Astrocyte of the hippocampus (primary cell): ENCODE measurements around the gene CSTPP1.

Experiments used
- DNase-seq: peaks from one replicate; pipeline ENCODE4 v3.0.0; 2011; ENCODE audit warnings: low read depth, low spot score

Gene CSTPP1

GRCh38 chr11:46936138-46937110, at the start of gene CSTPP1:
TSS of gene CSTPP1 (plus strand) at chr11:46936761. CDS start at chr11:46936806, 45 bp downstream.
- DNase-seq = peak; percentile 97

GRCh38 chr11:46888636-46889035, 47.9 kb upstream of the CSTPP1 start:
- DNase-seq = no peak

- DNase-seq = no peak
Observed at GRCh38 chr11:46889251-46889650, 47.3 kb upstream of the CSTPP1 start.

GRCh38 chr11:46889689-46890475, 46.7 kb upstream of the CSTPP1 start:
- peak; percentile 85 for DNase-seq

GRCh38 chr11:46890665-46891064, 45.9 kb upstream of the CSTPP1 start:
- DNase-seq = peak; percentile 46

GRCh38 chr11:46892109-46892508, 44.5 kb upstream of the CSTPP1 start:
- DNase-seq = no peak

- DNase-seq = no peak
Observed at GRCh38 chr11:46892838-46893237, 43.7 kb upstream of the CSTPP1 start.

- no peak for DNase-seq
Observed at GRCh38 chr11:46894506-46894905, 42.1 kb upstream of the CSTPP1 start.

- no peak for DNase-seq
Observed at GRCh38 chr11:46894961-46895360, 41.6 kb upstream of the CSTPP1 start.

- peak; percentile 91 for DNase-seq
Observed at GRCh38 chr11:46895821-46896220, 40.7 kb upstream of the CSTPP1 start.

GRCh38 chr11:46896719-46897406, 39.7 kb upstream of the CSTPP1 start:
- no peak for DNase-seq

- no peak for DNase-seq
Observed at GRCh38 chr11:46898396-46899095, 38.0 kb upstream of the CSTPP1 start.

GRCh38 chr11:46899501-46900025, 37.0 kb upstream of the CSTPP1 start:
- no peak for DNase-seq

GRCh38 chr11:46900091-46900746, 36.3 kb upstream of the CSTPP1 start:
- DNase-seq = no peak

GRCh38 chr11:46901156-46901555, 35.4 kb upstream of the CSTPP1 start:
- no peak for DNase-seq

GRCh38 chr11:46902694-46903093, 33.9 kb upstream of the CSTPP1 start:
- no peak for DNase-seq

- no peak for DNase-seq
Observed at GRCh38 chr11:46903846-46904245, 32.7 kb upstream of the CSTPP1 start.

GRCh38 chr11:46905806-46906205, 30.8 kb upstream of the CSTPP1 start:
- no peak for DNase-seq

- peak; percentile 50 for DNase-seq
Observed at GRCh38 chr11:46906609-46907041, 29.9 kb upstream of the CSTPP1 start.

GRCh38 chr11:46907606-46908005, 29.0 kb upstream of the CSTPP1 start:
- DNase-seq = no peak
